ENCODE data around the gene SCYL3.
"Not testable (repeated sequence)": the region's sequence is repeated elsewhere in the genome, so short reads cannot be mapped to it uniquely, and the experiment has no call there.

SCYL3 gene, protein sequence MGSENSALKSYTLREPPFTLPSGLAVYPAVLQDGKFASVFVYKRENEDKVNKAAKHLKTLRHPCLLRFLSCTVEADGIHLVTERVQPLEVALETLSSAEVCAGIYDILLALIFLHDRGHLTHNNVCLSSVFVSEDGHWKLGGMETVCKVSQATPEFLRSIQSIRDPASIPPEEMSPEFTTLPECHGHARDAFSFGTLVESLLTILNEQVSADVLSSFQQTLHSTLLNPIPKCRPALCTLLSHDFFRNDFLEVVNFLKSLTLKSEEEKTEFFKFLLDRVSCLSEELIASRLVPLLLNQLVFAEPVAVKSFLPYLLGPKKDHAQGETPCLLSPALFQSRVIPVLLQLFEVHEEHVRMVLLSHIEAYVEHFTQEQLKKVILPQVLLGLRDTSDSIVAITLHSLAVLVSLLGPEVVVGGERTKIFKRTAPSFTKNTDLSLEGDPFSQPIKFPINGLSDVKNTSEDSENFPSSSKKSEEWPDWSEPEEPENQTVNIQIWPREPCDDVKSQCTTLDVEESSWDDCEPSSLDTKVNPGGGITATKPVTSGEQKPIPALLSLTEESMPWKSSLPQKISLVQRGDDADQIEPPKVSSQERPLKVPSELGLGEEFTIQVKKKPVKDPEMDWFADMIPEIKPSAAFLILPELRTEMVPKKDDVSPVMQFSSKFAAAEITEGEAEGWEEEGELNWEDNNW

DNA sequence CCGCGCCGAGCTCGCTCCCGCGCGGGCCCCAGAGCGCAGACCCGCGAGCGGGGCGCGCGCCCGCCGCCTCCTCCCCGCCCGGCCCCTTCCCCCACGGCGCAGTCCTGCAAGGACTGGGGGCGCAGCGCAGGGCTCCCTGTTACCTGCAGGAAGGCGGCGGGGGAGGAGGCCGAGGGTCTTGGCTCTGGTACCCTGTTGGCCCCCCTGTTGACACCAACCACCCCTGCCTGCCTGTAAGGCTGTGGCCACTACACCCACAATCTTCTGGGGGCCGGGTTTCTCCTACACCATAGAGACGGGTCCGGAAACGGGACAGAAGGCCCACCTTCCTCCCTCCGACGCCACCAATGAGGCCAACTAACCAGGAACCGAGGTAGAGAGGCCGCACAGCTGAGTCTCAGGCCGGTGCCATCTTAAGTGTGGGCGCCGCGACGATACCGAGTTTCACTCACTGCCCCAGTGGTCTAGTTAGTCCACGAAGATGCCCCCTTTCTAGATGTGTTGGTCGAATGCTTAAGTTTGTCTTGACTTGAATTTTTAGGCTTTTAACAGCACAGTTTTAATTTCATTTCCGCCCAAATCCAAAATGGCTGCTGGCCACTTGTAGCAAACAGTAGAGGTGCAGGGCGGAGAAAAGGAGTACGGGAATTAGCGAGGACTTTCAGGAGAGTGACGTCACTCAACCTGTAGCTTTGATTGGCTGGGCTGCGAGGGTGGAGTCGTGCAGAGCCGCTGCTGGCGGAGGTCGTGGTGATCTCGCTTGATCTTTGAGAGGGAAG is at the start of gene SCYL3:
SCYL3 (minus strand) TSS at position 252 of the 779 bp plus-strand sequence. CDS start 5,056 bp downstream, outside the sequence.
- peak; percentile 99 for DNase-seq

DNA sequence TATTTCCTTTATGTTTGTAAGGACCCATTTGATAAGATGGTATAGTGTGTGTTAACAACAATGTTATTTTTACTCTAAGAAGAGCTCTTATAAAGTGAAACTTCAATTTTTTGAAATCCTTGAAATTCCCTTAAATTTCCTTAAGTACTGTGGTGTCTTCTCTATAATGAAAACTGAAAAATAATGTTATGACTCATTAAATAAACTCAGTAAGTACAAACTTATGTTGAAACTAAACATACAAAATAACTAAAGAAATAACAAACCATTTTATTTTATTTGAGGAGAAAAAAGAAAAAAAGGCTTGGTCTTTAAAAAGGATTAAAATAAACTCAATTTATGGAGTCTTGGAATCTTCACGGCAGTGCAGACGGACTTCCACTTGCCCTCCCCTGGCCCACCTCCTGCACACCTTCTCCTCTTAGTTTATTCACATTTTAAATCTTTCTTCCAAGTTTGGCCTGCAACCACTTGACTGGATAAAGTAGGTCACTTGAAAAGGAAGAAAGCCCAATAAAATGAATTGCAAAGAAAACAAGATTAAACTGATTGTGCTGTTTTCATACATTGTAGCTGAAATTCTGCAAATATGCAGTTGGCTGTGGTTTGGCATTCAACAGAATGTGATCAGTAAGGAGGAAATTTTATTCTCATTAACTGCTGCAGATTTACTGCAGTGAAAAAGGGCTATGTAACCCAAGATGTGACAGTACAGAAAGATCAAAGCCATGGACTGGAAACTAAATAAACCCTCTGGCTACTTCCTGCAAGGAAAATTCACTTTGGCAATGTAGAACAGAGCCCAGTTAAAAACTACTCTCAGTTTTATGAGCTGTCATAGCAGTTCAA is 48.5 kb upstream of the SCYL3 start:
- DNase-seq = no peak

DNA sequence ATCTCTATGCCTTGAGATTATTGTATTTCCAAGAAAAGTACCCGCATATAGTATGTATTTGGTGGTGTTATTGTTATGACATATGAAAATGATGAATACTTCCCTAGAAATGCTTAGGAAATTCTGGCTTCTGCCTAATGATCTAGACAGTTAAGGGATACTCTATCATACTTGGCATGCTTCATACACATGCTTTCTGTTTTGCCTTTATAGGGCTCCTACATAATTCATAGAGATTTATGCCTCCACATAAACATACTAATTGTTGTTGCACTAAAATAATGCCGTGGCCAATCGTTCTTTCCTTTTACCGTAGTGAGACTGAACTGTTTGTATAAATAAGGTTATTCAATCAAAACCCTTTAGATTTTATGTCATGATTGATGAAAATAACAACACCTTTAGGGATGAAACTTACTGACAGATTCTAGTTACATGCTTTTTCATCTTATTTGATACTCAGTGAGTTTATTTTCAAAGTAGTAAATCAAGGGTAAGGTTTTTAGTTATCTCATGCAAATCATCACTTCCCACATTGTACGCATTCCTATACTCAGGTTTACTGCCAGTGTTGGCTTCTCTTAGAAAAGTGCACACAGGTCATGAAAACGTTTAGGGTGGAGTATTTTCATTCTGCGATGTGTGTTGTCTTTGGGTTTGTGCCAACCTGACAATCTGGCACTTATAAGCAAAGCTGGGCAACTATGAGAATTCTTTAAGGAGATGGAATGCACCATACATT is 40.5 kb upstream of the SCYL3 start:
- no peak for DNase-seq

DNA sequence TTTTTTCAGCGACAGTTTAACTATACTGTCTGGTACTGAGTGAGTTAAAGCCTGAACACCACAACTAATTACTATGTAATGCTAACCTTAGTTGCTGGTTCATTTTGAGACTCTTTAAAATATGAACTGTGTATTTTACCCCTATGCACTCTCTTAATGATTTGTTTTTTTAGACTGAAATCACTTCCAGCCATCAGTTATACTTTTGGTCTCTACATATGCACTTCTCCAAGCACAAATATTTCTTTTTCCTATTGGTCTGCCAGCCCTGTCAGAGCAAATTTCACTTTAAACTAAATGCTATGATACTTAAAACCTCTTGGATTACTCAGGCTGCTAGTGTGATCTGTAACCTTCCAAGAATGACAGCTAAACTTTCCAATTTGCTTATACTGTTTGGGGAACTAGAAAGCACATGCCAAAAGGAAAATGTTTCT is 38.1 kb upstream of the SCYL3 start:
- no peak for DNase-seq

DNA sequence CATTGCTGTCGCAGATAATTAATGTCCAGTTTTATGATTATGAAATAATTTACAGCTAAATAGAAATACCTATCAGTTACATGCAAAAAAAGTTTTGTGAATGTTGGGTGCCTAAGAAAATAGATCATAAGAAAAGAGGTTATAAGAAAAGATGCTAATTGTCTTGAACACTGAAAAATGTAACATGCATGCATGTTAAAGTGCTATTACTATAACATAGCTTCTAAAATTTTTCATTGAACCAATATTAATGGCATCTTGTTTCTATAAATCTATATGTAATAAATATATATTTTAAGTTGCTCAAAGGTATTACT is 35.5 kb upstream of the SCYL3 start:
- no peak for DNase-seq

DNA sequence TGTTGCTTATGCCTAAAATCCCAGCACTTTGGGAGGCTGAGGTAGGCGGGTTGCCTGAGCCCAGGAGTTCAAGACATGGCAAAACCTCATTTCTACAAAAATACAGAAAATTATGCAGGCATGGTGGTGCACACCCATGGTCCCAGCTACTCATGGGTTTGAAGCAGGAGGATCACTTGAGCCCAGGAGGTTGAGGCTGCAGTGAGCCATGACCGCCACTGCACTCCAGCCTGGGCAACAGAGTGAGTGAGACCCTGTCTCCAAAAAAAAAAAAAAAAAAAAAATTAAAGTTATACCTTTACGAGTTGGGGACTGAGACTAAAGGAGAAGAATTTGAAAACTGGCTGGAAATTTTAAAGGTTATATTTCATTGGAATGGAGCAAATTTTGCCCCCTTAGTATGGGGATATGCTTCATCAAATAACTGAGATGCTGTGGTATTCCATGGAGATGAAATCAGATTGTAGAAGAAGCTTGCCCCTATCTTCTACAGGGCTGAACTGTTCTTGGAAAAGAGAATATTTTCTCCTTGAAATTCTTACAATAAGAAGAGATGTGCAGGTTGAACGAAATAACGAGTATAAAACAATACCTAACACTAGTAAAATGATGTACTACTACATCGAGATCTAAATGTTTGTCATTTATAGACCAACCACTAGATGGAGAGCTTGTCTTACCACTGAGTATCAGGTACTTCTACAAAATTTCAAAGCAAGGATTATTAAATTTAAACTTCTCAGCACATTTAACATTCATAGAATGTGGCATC is 34.9 kb upstream of the SCYL3 start:
- DNase-seq = peak; percentile 61

DNA sequence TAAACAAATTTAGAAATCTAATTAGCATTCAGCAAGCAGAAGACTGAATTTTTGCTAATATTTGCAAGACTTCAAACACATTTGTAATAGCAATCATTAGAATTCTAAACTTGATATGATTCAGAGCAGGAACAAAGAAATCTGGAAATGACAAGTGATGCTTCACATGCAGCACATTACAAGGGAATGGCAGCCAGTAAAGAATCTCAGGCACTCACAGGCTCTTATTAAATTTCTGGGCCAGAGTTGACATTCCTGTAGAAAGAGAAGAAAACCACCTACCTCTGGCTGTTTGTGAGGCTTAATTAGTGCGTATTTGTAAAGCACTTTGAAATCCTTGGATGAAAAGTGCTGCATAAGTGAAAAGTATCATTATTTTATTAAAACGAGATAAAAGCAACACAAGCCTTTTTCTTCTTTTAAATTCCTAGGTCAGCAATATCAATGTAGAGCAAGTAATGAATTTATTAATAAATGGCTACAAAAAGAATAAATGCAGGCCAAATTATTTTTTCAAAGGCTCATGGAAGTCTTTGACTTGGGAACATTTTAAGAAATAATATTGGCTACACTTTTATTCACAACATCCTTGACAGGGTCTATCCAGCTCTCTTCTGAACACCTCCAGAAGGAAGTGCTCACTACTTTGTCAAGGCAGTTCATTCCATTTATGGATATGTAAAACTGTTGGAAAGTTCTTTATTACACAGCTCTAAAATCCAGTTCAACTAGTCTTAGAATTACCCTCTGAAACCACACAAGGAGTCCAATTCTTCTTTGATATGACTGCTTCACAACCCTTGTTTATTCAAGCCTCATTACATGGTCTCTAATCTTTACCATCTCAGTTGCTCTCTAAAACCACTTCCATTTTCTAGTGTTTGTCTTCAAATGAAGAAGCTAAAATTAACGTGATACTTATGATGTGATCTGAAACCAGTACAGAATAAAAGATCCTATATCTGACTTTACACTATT is 32.1 kb upstream of the SCYL3 start:
- DNase-seq = peak; percentile 37

DNA sequence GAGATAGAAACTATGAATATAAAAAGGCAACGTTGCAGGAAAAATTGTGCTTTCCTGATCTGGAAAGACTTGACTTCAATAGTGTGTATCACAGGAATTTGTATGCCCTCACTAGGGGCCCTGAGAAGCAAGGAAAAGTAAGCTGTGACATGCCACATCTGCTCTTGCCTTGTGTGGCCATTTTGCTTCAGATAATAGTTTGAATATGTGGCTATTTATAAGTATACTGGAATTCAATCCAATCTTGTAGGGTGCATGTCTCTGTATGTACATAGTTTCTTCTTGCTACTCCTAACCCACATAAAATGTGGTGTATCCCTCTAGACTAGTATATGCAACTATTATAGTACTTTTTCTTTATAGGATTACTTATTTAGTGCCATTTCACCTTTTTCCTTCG is 31.1 kb upstream of the SCYL3 start:
- no peak for DNase-seq

DNA sequence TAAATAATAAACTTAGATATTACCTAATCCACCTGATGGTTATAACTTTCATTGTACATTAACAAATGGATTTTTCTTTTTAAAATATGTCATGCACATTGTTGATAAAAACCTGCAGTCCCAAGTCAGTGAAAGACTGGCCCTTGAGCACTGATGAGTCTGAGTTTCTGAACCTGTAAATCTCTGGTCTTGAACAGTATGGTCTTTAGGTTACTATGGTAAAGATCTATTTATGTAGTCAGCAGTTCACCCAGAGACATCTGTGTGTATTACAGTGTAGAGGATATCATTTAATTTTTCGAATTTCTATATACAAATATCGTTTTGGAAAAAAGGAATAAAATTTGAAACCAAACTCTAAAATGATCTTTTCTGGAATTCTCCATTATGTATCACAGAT is 30.4 kb upstream of the SCYL3 start:
- no peak for DNase-seq

DNA sequence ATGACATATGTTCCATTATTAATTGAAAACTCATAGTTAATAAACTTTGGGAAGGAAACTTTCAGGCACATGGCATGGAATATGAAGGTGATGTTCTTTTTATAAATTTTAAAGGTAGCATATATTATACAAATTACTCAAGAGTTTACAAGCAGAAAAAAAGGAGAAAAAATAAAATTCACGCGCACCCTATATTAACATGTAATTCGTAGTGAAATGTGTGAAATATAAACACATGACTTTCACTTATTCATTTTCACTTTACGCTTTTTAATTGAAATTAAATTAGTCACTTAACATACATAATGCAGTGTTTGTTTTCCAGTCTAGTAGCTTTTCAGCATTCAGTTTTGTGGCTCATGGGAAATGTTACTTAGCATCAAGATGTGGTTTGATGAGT is 27.4 kb upstream of the SCYL3 start:
- no peak for DNase-seq

DNA sequence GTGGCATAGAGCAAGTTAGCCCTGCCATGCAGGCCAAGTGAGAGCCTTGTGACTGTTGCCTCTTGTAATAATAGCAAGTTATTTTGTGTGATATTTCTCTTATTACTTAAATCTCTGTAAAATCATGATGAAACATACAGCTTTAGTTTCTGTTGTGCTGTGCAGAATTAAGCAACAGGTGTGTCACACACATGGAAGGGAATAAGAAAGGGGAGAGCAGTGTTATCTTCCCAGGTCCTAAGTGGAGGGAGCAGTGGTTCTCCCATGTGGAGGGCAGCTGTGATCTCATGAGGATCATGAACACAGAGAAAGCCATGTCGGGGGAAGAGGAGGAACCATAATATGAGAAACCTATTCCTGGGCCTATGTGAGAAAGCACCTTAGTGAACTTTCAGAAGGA is 25.2 kb upstream of the SCYL3 start:
- no peak for DNase-seq

DNA sequence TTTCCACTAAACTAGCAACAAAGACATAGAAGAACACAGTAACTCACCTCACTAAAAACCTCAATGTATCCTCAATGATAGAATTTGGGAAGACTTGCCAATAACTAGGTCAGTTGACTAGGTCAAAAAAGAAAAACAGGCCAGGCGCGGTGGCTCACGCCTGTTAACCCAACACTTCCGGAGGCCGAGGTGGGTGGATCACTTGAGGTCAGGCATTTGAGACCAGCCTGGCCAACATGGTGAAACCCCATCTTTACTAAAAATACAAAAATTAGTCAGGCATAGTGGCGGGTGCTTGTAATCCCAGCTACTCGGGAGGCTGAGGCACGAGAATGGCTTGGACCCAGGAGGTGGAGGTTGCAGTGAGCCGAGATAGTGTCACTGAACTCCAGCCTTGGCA is 24.5 kb upstream of the SCYL3 start:
- DNase-seq = not testable (repeated sequence)

DNA sequence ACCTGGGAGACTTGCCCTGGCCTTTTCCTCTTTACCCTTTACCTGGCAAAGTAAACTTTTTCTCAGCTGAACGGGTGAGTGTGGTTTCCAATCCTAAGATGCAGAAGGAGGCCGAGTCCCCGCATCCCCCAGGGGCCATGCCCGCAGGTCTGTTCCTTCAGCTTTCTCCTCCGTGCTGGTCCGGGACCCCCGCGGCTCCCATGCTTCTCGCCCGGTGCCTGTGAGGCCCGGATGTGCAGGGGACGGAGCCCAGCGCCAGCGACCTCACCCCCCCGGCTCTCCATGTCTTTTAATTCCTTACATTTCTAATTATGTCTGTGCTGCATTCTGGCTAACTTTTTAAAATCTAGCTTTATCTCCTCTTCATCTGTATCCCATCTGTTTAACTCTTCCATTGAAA is 21.5 kb upstream of the SCYL3 start:
- no peak for DNase-seq

DNA sequence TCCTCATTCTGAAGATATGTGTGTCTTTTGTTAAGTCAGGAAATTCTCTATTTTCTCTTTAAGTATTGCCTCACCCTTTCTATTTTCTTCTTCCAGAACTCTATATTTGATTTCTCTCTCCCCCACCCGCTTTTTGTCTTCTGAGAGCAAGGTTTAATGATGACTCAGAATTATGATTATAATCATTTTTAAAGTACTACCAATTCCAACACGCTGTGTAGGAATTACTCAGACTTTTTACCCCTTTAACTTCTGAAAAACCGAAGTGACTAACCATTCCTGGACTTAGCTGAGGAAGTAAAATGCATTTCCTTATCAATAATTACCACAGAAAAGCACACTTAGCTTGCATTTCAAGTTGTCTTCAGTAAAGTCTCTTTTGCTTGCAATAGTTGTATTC is 20.8 kb upstream of the SCYL3 start:
- no peak for DNase-seq

DNA sequence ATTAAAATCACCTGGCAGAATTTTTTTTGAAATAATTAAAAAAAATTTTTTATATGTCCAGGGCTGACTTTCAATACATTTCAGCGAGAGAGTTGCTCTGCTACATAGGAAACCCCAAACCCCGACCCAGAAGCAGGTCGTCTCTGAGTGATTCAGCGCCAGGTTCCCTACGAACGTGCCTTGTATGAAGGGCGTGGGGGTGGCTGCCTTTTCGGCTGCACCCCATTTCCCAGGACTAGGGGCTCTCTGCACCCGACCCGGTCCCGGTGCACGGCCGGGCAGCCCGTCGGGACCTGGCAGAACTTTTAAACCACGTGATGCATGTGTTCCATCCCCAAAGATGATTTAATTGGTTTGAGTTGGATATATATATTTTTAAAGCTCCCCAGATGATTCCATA is 15.8 kb upstream of the SCYL3 start:
- no peak for DNase-seq

DNA sequence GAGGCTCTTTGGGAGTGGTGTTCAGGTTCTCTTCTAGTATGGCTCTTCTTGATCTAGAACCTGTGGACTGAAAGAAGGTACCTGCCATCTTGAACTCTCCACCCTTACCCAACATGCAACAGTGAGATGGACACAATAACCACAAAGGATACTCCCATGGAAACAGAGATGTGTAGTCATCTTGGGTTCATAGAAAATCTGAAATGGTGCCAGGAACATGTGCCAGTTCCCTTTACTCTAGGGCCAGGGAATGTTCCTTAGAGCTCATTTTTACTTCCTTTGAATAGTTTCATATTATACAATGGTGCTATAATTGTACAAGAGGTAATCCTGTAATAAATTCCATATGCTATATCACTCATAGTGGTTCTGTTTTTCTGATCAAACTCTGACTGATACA is 13.2 kb upstream of the SCYL3 start:
- DNase-seq = no peak

DNA sequence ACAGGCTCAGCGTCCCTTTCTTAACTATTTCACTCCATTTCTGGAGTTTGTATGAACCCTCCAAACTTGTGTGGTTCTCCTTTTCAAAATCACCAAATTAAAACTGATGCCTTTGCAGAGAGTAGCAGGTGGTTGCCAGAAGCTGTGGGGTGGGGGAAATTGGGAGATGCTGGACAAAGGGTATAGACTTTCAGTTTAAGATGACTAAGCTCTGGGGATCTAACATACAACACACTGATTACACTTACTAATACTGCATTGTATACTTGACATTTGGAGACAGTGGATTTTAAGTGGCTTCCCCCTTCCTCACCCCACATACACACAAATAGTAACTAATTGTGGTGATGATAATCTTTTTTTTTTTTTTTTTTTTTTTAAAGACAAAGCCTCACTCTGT is 11.1 kb upstream of the SCYL3 start:
- DNase-seq = no peak

DNA sequence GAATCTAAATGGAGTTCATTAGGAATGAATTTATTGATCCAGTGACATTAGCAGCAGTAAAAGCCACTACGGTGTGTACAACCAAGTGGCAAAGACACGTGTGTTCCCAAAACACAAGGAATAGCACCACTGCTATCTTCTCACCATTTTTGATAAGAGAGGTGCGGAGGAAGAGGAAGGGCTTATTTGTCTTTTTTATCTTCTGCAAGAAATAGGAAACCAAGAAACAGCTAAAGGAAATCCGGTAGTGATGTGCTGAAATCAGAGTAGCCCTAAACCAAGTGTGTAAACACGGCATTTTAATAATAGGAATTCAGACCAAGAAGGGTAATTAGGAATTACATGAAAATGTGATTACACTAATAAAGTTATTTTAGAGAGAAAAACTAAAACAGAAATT is 9.1 kb upstream of the SCYL3 start:
- no peak for DNase-seq

DNA sequence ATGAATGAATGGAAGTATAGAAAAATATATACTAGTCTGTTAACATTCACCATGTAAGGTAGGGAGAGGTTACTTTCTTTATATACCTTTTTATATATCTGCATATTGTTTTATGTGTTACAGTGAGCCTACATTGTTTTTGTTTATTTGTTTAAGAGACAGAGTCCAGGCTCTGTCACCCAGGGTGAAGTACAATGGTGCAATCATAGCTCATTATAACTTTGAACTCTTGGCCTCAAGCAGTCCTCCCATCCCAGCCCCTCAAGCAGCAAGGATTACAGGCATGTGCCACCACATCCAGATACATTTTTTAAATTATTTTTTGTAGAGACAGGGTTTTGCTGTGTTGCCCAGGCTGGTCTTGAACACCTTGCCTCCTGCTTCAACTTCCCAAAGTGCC is 7.4 kb upstream of the SCYL3 start:
- DNase-seq = no peak

DNA sequence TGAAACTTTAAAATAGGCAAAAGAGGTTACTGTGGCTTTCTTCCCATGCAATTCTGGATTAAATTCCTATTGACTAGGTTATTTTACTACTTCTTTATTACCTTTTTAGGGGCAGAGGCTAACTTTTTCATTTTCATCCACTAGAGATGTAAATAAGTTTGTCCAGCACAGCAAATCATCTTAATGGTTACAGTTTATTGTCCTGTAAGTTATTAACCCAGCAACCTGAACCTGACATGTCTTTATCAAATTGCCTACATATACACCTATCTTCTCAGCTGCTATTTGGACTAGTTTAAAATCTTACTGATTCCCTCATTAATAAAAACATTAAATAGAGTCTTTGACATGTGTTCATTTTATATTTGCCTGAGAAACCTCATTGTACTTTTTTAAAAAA is 6.9 kb upstream of the SCYL3 start:
- DNase-seq = no peak

Measured in NCI-H1105 treated with DMSO at 0.1 percent for 48 hours (cell line).